ENCODE results near the gene DHODH.

DNA sequence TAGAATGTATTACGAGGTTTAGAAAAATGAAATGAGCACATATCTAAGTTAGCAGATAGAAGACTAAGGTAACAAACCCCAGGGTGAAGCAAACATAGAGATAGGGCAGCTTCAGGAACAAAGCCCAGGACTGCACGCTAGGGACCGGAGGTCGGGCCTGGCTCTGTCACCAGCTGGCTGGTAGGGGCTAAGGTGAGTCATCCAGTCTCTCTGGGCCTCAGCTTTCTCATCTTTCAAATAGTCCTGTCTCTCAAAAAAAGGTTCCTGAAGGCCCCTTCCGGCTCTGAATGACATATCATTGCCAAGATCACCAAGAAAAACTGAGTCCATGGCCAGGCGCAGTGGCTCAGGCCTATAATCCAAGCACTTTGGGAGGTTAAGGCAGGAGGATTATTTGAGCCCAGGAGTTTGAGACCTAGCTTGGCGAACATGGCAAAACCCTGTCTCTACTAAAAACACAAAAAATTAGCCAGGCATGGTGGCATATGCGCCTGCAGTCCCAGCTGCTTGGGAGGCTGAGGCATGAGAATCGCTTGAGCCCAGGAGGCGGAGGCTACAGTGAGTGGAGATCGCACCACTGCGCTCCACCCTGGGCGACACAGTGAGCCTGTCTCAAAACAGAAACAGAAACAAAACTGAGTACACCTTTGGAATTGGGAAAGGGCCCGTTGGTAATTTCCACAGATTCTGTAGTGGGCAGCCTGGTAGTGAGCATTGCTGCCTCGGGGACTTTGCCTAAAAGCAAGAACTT is 34.3 kb upstream of the DHODH start:
- TF ChIP-seq CTCF (IDR thresholded peaks at IDR 0.05): no peak
- TF ChIP-seq POLR2A (IDR thresholded peaks at IDR 0.05): no peak

Data from thyroid gland (tissue), 4 donors.